Adrenal gland (tissue), 5 donors: ENCODE data around the gene MPC1.

ENCODE experiments used
- CTCF ChIP-seq, 6 experiments: fragments of 450-650 bp in 4 of 6; fragments of 200-600 bp in 2 of 6; sonication (generic) in 1 of 6; IDR thresholded peaks; 1 replicate in 5 of 6; 2 replicates in 1 of 6; pipeline versions ENCODE4 v1.5.1 to v1.8.0; 2016 to 2021; ENCODE audit warnings: antibody characterized with exemption in 6 of 6, mild to moderate bottlenecking in 2 of 6, moderate library complexity in 1 of 6
- POLR2A ChIP-seq, 2 donors: fragments of 450-650 bp; IDR thresholded peaks; one replicate each; pipeline ENCODE4 v1.6.1; 2017; ENCODE audit warnings: antibody characterized with exemption in 2 of 2, mild to moderate bottlenecking in 2 of 2, moderate library complexity in 1 of 2
- donor health status: DM: no; HTN: no; CAD: no.

- TF ChIP-seq CTCF (IDR thresholded peaks at IDR 0.05) (no peak), POLR2A (IDR thresholded peaks at IDR 0.05) (no peak)
Observed at GRCh38 chr6:166386111-166386510, 3.4 kb upstream of the MPC1 start.
